Liver (tissue), 9 donors: ENCODE data around the gene PEAR1. TPM values are rescaled to one million over a fixed set of nuclear protein-coding genes. Genes with fewer than 3 reads are reported as not detected.

Experiments used
- DNase-seq: peaks from one replicate; pipeline ENCODE4 v3.0.0-alpha.2; 2017; ENCODE audit warnings: low spot score
- H3K27ac ChIP-seq, 2 donors: one replicate each; pipeline ENCODE4 v1.7.0; 2013; ENCODE audit warnings: inconsistent platforms in 2 of 2, low read length in 2 of 2, control low read depth in 1 of 2, low read depth in 1 of 2, mild to moderate bottlenecking in 1 of 2
- H3K27me3 ChIP-seq, 4 donors: one replicate each; pipeline versions ENCODE4 v1.6.1 to v1.7.0; 2013; ENCODE audit warnings: low read length in 3 of 4, inconsistent platforms in 1 of 4, mild to moderate bottlenecking in 1 of 4, moderate library complexity in 1 of 4; ENCODE audit not compliant: control insufficient read depth in 4 of 4, insufficient read depth in 4 of 4
- H3K36me3 ChIP-seq, 4 donors: one replicate each; pipeline versions ENCODE4 v1.6.1 to v1.7.0; 2013; ENCODE audit warnings: low read length in 3 of 4, mild to moderate bottlenecking in 3 of 4, low read depth in 1 of 4, moderate library complexity in 1 of 4; ENCODE audit not compliant: control insufficient read depth in 4 of 4, insufficient read depth in 3 of 4
- H3K4me1 ChIP-seq, 4 donors: one replicate each; pipeline versions ENCODE4 v1.6.1 to v1.7.0; 2013; ENCODE audit warnings: low read length in 3 of 4, mild to moderate bottlenecking in 3 of 4, moderate library complexity in 1 of 4; ENCODE audit not compliant: control insufficient read depth in 4 of 4, insufficient read depth in 4 of 4
- H3K4me3 ChIP-seq, 3 donors: one replicate each; pipeline versions ENCODE4 v1.6.1 to v1.7.0; 2013; ENCODE audit warnings: low read length in 3 of 3, control low read depth in 1 of 3, low read depth in 1 of 3, mild to moderate bottlenecking in 1 of 3
- H3K9ac ChIP-seq, 2 donors: one replicate each; pipeline ENCODE4 v1.7.0; 2013; ENCODE audit warnings: low read length in 2 of 2, mild to moderate bottlenecking in 2 of 2, moderate library complexity in 2 of 2, control low read depth in 1 of 2, low read depth in 1 of 2
- H3K9me3 ChIP-seq, 4 donors: one replicate each; pipeline versions ENCODE4 v1.6.1 to v1.7.0; 2013; ENCODE audit warnings: low read length in 3 of 4; ENCODE audit not compliant: control insufficient read depth in 4 of 4
- ATF3 ChIP-seq: IDR thresholded peaks from 2 replicates; pipeline ENCODE4 v1.6.1; 2016; ENCODE audit warnings: antibody characterized with exemption
- FOXA1 ChIP-seq: IDR thresholded peaks from 2 replicates; pipeline ENCODE4 v1.6.1; 2016; ENCODE audit warnings: antibody characterized with exemption
- FOXA2 ChIP-seq: IDR thresholded peaks from 2 replicates; pipeline ENCODE4 v1.6.1; 2016; ENCODE audit warnings: antibody characterized with exemption
- GABPA ChIP-seq, 2 donors: IDR thresholded peaks in 1 of 2; conservative IDR thresholded peaks in 1 of 2; 2 replicates each; pipeline ENCODE4 v1.6.1; 2016; ENCODE audit warnings: antibody characterized with exemption in 2 of 2, mild to moderate bottlenecking in 1 of 2, moderate library complexity in 1 of 2
- HNF4A ChIP-seq, 2 donors: conservative IDR thresholded peaks; 2 replicates each; pipeline ENCODE4 v1.6.1; 2016; ENCODE audit warnings: antibody characterized with exemption in 2 of 2, mild to moderate bottlenecking in 2 of 2
- HNF4G ChIP-seq: IDR thresholded peaks from 2 replicates; pipeline ENCODE4 v1.6.1; 2016; ENCODE audit warnings: antibody characterized with exemption
- JUND ChIP-seq, 2 donors: IDR thresholded peaks; 2 replicates each; pipeline ENCODE4 v1.6.1; 2016; ENCODE audit warnings: antibody characterized with exemption in 2 of 2
- MAX ChIP-seq: IDR thresholded peaks from 2 replicates; pipeline ENCODE4 v1.6.1; 2016; ENCODE audit warnings: antibody characterized with exemption
- NR2F2 ChIP-seq: IDR thresholded peaks from 2 replicates; pipeline ENCODE4 v1.6.1; 2016; ENCODE audit warnings: antibody characterized with exemption
- RAD21 ChIP-seq, 2 donors: IDR thresholded peaks; 2 replicates each; pipeline ENCODE4 v1.6.1; 2016; ENCODE audit warnings: antibody characterized with exemption in 2 of 2, mild to moderate bottlenecking in 2 of 2
- REST ChIP-seq: IDR thresholded peaks from 2 replicates; pipeline ENCODE4 v1.6.1; 2016; ENCODE audit warnings: antibody characterized with exemption, mild to moderate bottlenecking
- RXRA ChIP-seq, 2 donors: IDR thresholded peaks; 2 replicates each; pipeline ENCODE4 v1.6.1; 2017 to 2018; ENCODE audit warnings: antibody characterized with exemption in 2 of 2, mild to moderate bottlenecking in 1 of 2
- SP1 ChIP-seq: IDR thresholded peaks from 2 replicates; pipeline ENCODE4 v1.6.1; 2018; ENCODE audit warnings: antibody characterized with exemption, mild to moderate bottlenecking
- TAF1 ChIP-seq: conservative IDR thresholded peaks from 2 replicates; pipeline ENCODE4 v1.6.1; 2016; ENCODE audit warnings: antibody characterized with exemption, mild to moderate bottlenecking
- YY1 ChIP-seq: IDR thresholded peaks from 2 replicates; pipeline ENCODE4 v1.6.1; 2016; ENCODE audit warnings: antibody characterized with exemption, mild to moderate bottlenecking
- ZBTB33 ChIP-seq: IDR thresholded peaks from 2 replicates; pipeline ENCODE4 v1.6.1; 2016; ENCODE audit warnings: antibody characterized with exemption
- WGBS: extraction: QIAGEN DNeasy Blood & Tissue Kit; methylation state at CpG from one replicate; pipeline ENCODE4 v1.1.7; 2013; 5-methylcytosine and 5-hydroxymethylcytosine counted together
- polyA plus RNA-seq, 2 donors: library from polyadenylated mRNA; stranded (reverse) in 1 of 2; unstranded in 1 of 2; fragments of 200-250 nt in 1 of 2; fragments of >200 nt in 1 of 2; fragmentation: Nextera tagmentation in 1 of 2; extraction: Ambion mirVana in 1 of 2; gene quantifications; one replicate each; pipeline versions ENCODE4 v1.2.1 to v1.2.3, GENCODE V29; 2013 to 2015
- total RNA-seq, 2 donors: library from RNA; depleted of rRNA; stranded (reverse); fragments of >200 nt; gene quantifications; one replicate each; pipeline ENCODE4 v1.2.3, GENCODE V29; 2014
- donor health status: healthy.
- donor health status: healthy.
- donor health status: healthy.
- donor health status: healthy.
- donor health status: healthy.

Gene PEAR1
- total and polyA plus RNA-seq, 4 donors: 2.1 to 4.4 (median 3.1) TPM

- Histone ChIP-seq H3K27ac (no peak overlapping the region), H3K4me1 (peaks cover 5 to 10% (median 5%) of the 10 kb centered on the region in 4 donors), H3K27me3 (peaks cover 0 to 8% (median 1%) of the 10 kb centered on the region in 4 donors), H3K9ac (no peak overlapping the region), H3K36me3 (peaks cover 0 to 18% (median 7%) of the 10 kb centered on the region in 4 donors), H3K4me3 (no peak overlapping the region), H3K9me3 (no peaks in the 10 kb centered on the region)
- no peak for DNase-seq
- no peak for TF ChIP-seq MAX
- no peak for TF ChIP-seq FOXA1
- no peak for TF ChIP-seq HNF4G
- TF ChIP-seq TAF1: no peak
- 60% methylated on average over 8 of the region's 8 CpGs for WGBS
Measured at GRCh38 chr1:156931974-156932710, 38.6 kb downstream of the PEAR1 start.

GRCh38 chr1:156933136-156933535 is 39.6 kb downstream of the PEAR1 start:
- Histone ChIP-seq H3K27ac (no peak overlapping the region), H3K27me3 (peaks cover 0 to 2% (median 0%) of the 10 kb centered on the region in 4 donors), H3K4me1 (no peaks in the 10 kb centered on the region), H3K4me3 (no peak overlapping the region), H3K36me3 (peaks cover 0 to 28% (median 10%) of the 10 kb centered on the region in 4 donors), H3K9me3 (no peaks in the 10 kb centered on the region), H3K9ac (no peak overlapping the region)
- no peak for TF ChIP-seq FOXA2
- no peak for TF ChIP-seq RAD21 (IDR thresholded peaks at IDR 0.05)
- no peak for TF ChIP-seq MAX
- no peak for TF ChIP-seq HNF4A (conservative IDR thresholded peaks at IDR 0.05)
- TF ChIP-seq REST: no peak
- TF ChIP-seq NR2F2: no peak
- no peak for TF ChIP-seq ZBTB33
- 89% methylated on average over 6 of the region's 6 CpGs for WGBS
- DNase-seq: no peak

GRCh38 chr1:156935505-156936128 is 42.1 kb downstream of the PEAR1 start:
- no peak for DNase-seq
- Histone ChIP-seq H3K4me1 (no peaks in the 10 kb centered on the region), H3K9ac (no peak overlapping the region), H3K4me3 (no peak overlapping the region), H3K9me3 (no peaks in the 10 kb centered on the region), H3K36me3 (peaks cover 11 to 53% (median 26%) of the 10 kb centered on the region in 4 donors), H3K27me3 (no peaks in the 10 kb centered on the region), H3K27ac (no peak overlapping the region)
- 96% methylated on average over 17 of the region's 17 CpGs for WGBS
- TF ChIP-seq FOXA1 (no peak), ZBTB33 (no peak), GABPA (IDR thresholded peaks at IDR 0.05 in 1 of 2, conservative IDR thresholded peaks at IDR 0.05 in 1 of 2) (no peak), JUND (IDR thresholded peaks at IDR 0.05) (no peak), YY1 (no peak), FOXA2 (no peak), TAF1 (no peak), SP1 (no peak), ATF3 (no peak), NR2F2 (no peak), RXRA (IDR thresholded peaks at IDR 0.05) (no peak)
